Endothelial cell of umbilical vein (primary cell): ENCODE measurements around the gene TAPBPL. TPM values are rescaled to one million over a fixed set of nuclear protein-coding genes. Genes with fewer than 3 reads are reported as not detected.

Experiments
- BruUV-seq: library from RNA; stranded (reverse); fragments of 400-500 nt; replicated peaks from 2 replicates; lab custom pipeline; 2021; lab: Mats Ljungman, UMichigan
- CTCF ChIA-PET: fragments of 300-600, 350-600 bp; sonication (Branson Sonifier 250); formaldehyde crosslinking; loops from one replicate; lab custom pipeline; 2021; ENCODE audit warnings: antibody characterized with exemption, inconsistent platforms; lab: Charles Lee
- POLR2A ChIA-PET: fragments of 300-600, 350-600 bp; sonication (Branson Sonifier 250); formaldehyde crosslinking; loops from one replicate; lab custom pipeline; 2021; ENCODE audit warnings: antibody characterized with exemption, inconsistent platforms; lab: Charles Lee
- DNase-seq: peaks from one replicate; pipeline ENCODE4 v3.0.0-alpha.2; 2011; ENCODE audit warnings: low read depth, low spot score
- FAIRE-seq: peaks from 2 replicates; lab custom pipeline; 2011; peaks lifted over from hg19 to GRCh38; lab: Jason Lieb, UNC
- H2AFZ ChIP-seq: 2 replicates; pipeline ENCODE4 v1.6.0; 2012; ENCODE audit warnings: low read depth, low read length, control low read depth, inconsistent platforms
- H3K27ac ChIP-seq: 2 replicates; pipeline ENCODE4 v1.5.1; 2011; ENCODE audit warnings: low read depth, mild to moderate bottlenecking, control low read depth, low read length, moderate library complexity; ENCODE audit not compliant: insufficient read depth
- H3K27me3 ChIP-seq, 2 experiments: 2 replicates each; pipeline versions ENCODE4 v1.6.0 to v1.6.1; 2011; ENCODE audit warnings: low read length in 2 of 2, mixed read lengths in 1 of 2; ENCODE audit not compliant: control insufficient read depth in 2 of 2, insufficient read depth in 2 of 2
- H3K36me3 ChIP-seq, 2 experiments: 2 replicates in 1 of 2; 3 replicates in 1 of 2; pipeline ENCODE4 v1.5.1; 2011; ENCODE audit warnings: low read length in 2 of 2, mild to moderate bottlenecking in 1 of 2, moderate library complexity in 1 of 2; ENCODE audit not compliant: control insufficient read depth in 2 of 2, insufficient read depth in 2 of 2; ENCODE audit errors: extremely low read depth in 1 of 2
- H3K4me1 ChIP-seq: 3 replicates; pipeline ENCODE4 v1.5.1; 2011; ENCODE audit warnings: mild to moderate bottlenecking, low read length; ENCODE audit not compliant: control insufficient read depth, insufficient read depth; ENCODE audit errors: extremely low read depth
- H3K4me2 ChIP-seq: 2 replicates; pipeline ENCODE4 v1.6.1; 2011; ENCODE audit warnings: low read length, control low read depth, mixed read lengths; ENCODE audit not compliant: insufficient read depth
- H3K4me3 ChIP-seq, 3 experiments: fragments of 200-600 bp in 1 of 3; sonication (generic), shearing (Covaris generic) in 1 of 3; replicated peaks in 1 of 3; 2 replicates each; pipeline ENCODE4 v1.5.1; 2011 to 2016; ENCODE audit warnings: control low read depth in 3 of 3, low read length in 3 of 3, mild to moderate bottlenecking in 2 of 3, inconsistent platforms in 1 of 3, low read depth in 1 of 3, moderate library complexity in 1 of 3; ENCODE audit not compliant: insufficient read depth in 1 of 3
- H3K79me2 ChIP-seq: 2 replicates; pipeline ENCODE4 v1.6.0; 2012; ENCODE audit warnings: low read length, inconsistent platforms; ENCODE audit not compliant: control insufficient read depth, insufficient read depth
- H3K9ac ChIP-seq: replicated peaks from 2 replicates; pipeline ENCODE3; 2011; ENCODE audit warnings: low read length, control low read depth; ENCODE audit not compliant: insufficient read depth; ENCODE audit errors: extremely low read depth
- H3K9me1 ChIP-seq: replicated peaks from 3 replicates; pipeline ENCODE4 v1.6.0; 2011; ENCODE audit warnings: mild to moderate bottlenecking, low read length; ENCODE audit not compliant: control insufficient read depth, insufficient read depth; ENCODE audit errors: extremely low read depth
- H3K9me3 ChIP-seq: replicated peaks from 2 replicates; pipeline ENCODE4 v1.5.1; 2012; ENCODE audit warnings: low read length, inconsistent platforms; ENCODE audit not compliant: control insufficient read depth, insufficient read depth
- H4K20me1 ChIP-seq: replicated peaks from 2 replicates; pipeline ENCODE3; 2011; ENCODE audit warnings: mild to moderate bottlenecking, low read length; ENCODE audit not compliant: control insufficient read depth, insufficient read depth; ENCODE audit errors: extremely low read depth
- CTCF ChIP-seq, 2 donors: IDR thresholded peaks; 1 replicate in 1 of 2; 2 replicates in 1 of 2; pipeline ENCODE4 v1.5.1; 2011; ENCODE audit warnings: low read length in 2 of 2, mild to moderate bottlenecking in 2 of 2, moderate library complexity in 2 of 2, control low read depth in 1 of 2, inconsistent platforms in 1 of 2, low read depth in 1 of 2; ENCODE audit not compliant: insufficient read depth in 1 of 2; ENCODE audit errors: extremely low read depth in 1 of 2
- EZH2 ChIP-seq: IDR thresholded peaks from 2 replicates; pipeline ENCODE4 v1.6.1; 2012; ENCODE audit warnings: borderline replicate concordance, low read depth, mild to moderate bottlenecking, moderate library complexity, low read length, inconsistent platforms; ENCODE audit not compliant: severe bottlenecking
- FOS ChIP-seq: IDR thresholded peaks from 2 replicates; pipeline ENCODE4 v1.6.1; 2011; ENCODE audit warnings: mild to moderate bottlenecking, low read length, moderate library complexity, borderline replicate concordance; ENCODE audit not compliant: insufficient read depth
- GATA2 ChIP-seq: IDR thresholded peaks from 2 replicates; pipeline ENCODE4 v1.7.0; 2011; ENCODE audit warnings: low read depth, mild to moderate bottlenecking, moderate library complexity, mixed read lengths, low read length; ENCODE audit not compliant: insufficient read length, insufficient read depth
- JUN ChIP-seq: IDR thresholded peaks from 2 replicates; pipeline ENCODE4 v1.6.1; 2011; ENCODE audit warnings: borderline replicate concordance, low read depth; ENCODE audit not compliant: insufficient read length, insufficient read depth
- MYC ChIP-seq: IDR thresholded peaks from one replicate; pipeline ENCODE4 v1.6.1; 2011; ENCODE audit warnings: mild to moderate bottlenecking, low read depth, low read length
- POLR2A ChIP-seq: IDR thresholded peaks from 2 replicates; pipeline ENCODE4 v1.6.1; 2012; ENCODE audit warnings: low read depth, mild to moderate bottlenecking, control low read depth, low read length
- POLR2AphosphoS5 ChIP-seq: IDR thresholded peaks from 2 replicates; pipeline ENCODE4 v1.6.1; 2012; ENCODE audit warnings: low read depth, mild to moderate bottlenecking, control low read depth, low read length, moderate library complexity; ENCODE audit not compliant: insufficient read depth
- dilution Hi-C: fragments of 300-500 bp; cut with MboI; formaldehyde crosslinking; loops from one replicate; pipeline ENCODE4 v1.15.0; 2019; ENCODE audit warnings: low sequenced_read_pairs; ENCODE audit not compliant: extremely low pct_ligation_motif_present
- intact Hi-C: fragments of 100-400 bp; cut with micrococcal nuclease; formaldehyde crosslinking; loops from one replicate; pipeline ENCODE4 v1.10.0; 2022
- polyA plus RNA-seq, 4 experiments: library from polyadenylated mRNA; depleted of rRNA in 3 of 4; stranded (reverse) in 3 of 4; unstranded in 1 of 4; fragments of >200 nt; gene quantifications; 2 replicates each; pipeline versions ENCODE4 v1.2.1 to v1.2.3, GENCODE V29; 2011 to 2012; ENCODE audit warnings: missing spikeins in 1 of 4
- total RNA-seq: library from RNA; stranded (reverse); gene quantifications from 2 replicates; pipeline ENCODE4 v1.2.3, GENCODE V29; 2021
- TF ChIP-seq, protein P1 (sequence below): IDR thresholded peaks from 2 replicates; pipeline ENCODE4 v1.6.1; 2011; ENCODE audit not compliant: insufficient read depth, insufficient read length

Gene TAPBPL
- total and polyA plus RNA-seq, 2 donors (not counting 3 experiments of a cell fraction or from before 2014, with no cell fraction given): 11.7 to 28.6 TPM

DNA sequence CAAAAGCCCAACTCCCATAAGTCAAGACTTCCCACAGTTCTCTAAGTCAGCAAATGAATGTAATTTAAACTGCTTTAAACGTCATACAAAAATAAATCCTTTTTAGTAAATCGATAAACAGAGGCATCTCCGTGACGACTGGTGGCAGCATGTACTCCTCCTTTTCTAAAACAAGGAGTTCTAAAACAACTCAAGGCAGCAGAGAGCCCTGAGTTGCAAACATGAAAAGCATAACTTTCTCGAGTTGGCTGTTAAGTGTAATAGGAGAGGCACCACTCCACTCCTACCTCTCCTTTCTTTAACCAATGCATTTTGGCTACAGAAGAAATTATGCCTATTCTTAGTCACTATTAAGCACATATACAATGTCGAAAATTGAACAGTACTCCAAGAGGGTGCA, 45.9 kb upstream of the TAPBPL start:
- no peak overlapping the region for H3K4me3 ChIP-seq
- no peak for TF ChIP-seq POLR2AphosphoS5
- TF ChIP-seq CTCF (IDR thresholded peaks at IDR 0.05; ENCODE audit: extremely low read depth in 1 of 2, insufficient read depth in 1 of 2, low read depth in 1 of 2, low read length in 2 of 2): no peak
- TF ChIP-seq POLR2A: no peak
- TF ChIP-seq FOS: no peak
- no peak for TF ChIP-seq MYC
- TF ChIP-seq, protein P1, sequence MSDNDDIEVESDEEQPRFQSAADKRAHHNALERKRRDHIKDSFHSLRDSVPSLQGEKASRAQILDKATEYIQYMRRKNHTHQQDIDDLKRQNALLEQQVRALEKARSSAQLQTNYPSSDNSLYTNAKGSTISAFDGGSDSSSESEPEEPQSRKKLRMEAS: no peak
- no peak for TF ChIP-seq GATA2
- TF ChIP-seq EZH2: no peak
- TF ChIP-seq JUN: no peak
- H3K27me3 ChIP-seq: no peaks in the 10 kb centered on the region
- H4K20me1 ChIP-seq: no peaks in the 10 kb centered on the region
- no peaks in the 10 kb centered on the region for H3K4me1 ChIP-seq
- dilution Hi-C loops: no loop called here
- no peaks in the 10 kb centered on the region for H3K9me1 ChIP-seq
- POLR2A ChIA-PET: no interaction called here
- DNase-seq: no peak
- no peaks in the 10 kb centered on the region for H3K36me3 ChIP-seq
- BruUV-seq: no TSS peak
- H3K4me2 ChIP-seq: no peak overlapping the region
- H3K27ac ChIP-seq: no peak overlapping the region
- H3K9me3 ChIP-seq: no peaks in the 10 kb centered on the region
- H3K9ac ChIP-seq: no peak overlapping the region
- CTCF ChIA-PET: no interaction called here
- H3K79me2 ChIP-seq: no peaks in the 10 kb centered on the region
- no peak overlapping the region for H2AFZ ChIP-seq
- intact Hi-C loops: no loop called here
- no peak for FAIRE-seq
